Epithelial cell of proximal tubule (primary cell): ENCODE measurements around the gene RHBDF1. TPM values are rescaled to one million over a fixed set of nuclear protein-coding genes. Genes with fewer than 3 reads are reported as not detected.

Experiments used
- DNase-seq: peaks from one replicate; pipeline ENCODE4 v3.0.0-alpha.2; 2011; ENCODE audit warnings: low read depth
- H3K4me3 ChIP-seq: 2 replicates; pipeline ENCODE4 v1.5.1; 2011; ENCODE audit warnings: low read depth, mild to moderate bottlenecking, low read length
- CTCF ChIP-seq: conservative IDR thresholded peaks from 2 replicates; pipeline ENCODE4 v1.5.1; 2012; ENCODE audit warnings: low read depth, mild to moderate bottlenecking, low read length
- total RNA-seq: library from RNA; depleted of rRNA; stranded (reverse); fragments of >200 nt; gene quantifications from 2 replicates; pipeline ENCODE4 v1.2.3, GENCODE V29; 2015

Gene RHBDF1
- total RNA-seq, 1 donor from 2014 or later, result 21.2 TPM

- no peak overlapping the region for H3K4me3 ChIP-seq
- no peak for DNase-seq
- TF ChIP-seq CTCF, result no peak
These were observed 10.6 kb downstream of the RHBDF1 start for GRCh38 chr16:61879-62281.

GRCh38 chr16:60929-61878 is 11.2 kb downstream of the RHBDF1 start:
- no peak for DNase-seq
- H3K4me3 ChIP-seq, result no peak overlapping the region
- TF ChIP-seq CTCF, result no peak

- no peak for DNase-seq
- H3K4me3 ChIP-seq, result no peak overlapping the region
- TF ChIP-seq CTCF, result no peak
These were observed 12.3 kb downstream of the RHBDF1 start for GRCh38 chr16:60166-60565.

- no peak overlapping the region for H3K4me3 ChIP-seq
- TF ChIP-seq CTCF, result no peak
- no peak for DNase-seq
These were observed 12.9 kb downstream of the RHBDF1 start for GRCh38 chr16:59440-60059.

DNA sequence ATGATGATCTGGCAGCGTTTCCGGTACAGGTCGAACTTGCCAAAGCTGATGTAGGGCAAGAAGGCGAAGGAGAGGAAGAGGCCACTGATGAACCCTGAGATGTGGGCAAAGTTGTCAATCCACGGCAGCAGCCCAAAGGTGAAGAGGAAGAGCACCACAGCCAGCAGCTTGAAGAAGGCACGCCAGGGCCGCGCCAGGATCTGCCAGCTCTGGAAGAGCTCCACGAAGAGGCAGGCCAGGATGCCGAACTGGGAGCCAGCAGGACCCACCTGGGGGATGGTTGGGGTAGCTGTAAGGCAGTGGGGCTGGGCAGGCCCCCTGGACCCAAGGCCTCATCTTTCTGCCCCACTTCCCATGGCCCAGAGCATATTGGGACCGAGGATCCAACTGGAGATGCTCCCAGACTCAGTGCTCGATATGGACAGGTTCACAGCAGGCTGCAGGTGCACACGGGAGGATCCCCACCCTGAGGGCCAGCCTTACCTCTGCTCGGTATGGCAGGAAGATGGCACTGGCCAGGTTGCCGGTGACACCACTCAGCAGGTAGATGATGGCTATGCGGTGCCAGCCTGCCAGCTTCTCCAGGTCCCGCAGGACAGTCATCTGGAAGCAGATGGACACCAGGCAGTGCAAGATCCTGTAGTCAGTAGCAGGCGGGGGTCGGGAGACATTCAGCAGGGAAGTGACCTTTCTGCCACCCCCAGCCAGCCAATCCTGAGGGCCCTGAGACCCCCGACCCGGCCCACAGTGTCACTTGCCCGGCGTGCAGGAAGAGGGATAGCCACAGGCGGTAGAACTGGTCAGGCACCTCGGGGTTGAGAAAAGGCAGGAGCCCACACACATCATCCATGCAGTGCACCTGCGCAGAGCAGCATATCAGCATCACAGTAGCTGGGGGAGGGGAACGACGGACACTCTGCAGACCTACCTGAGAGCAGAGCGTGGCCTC is 13.7 kb downstream of the RHBDF1 start:
- TF ChIP-seq CTCF, result no peak
- no peak for DNase-seq
- no peak overlapping the region for H3K4me3 ChIP-seq

GRCh38 chr16:57711-58110 is 14.7 kb downstream of the RHBDF1 start:
- H3K4me3 ChIP-seq, result no peak overlapping the region
- no peak for TF ChIP-seq CTCF
- DNase-seq, result no peak
